GM18505 (cell line): Measurements from ENCODE around the gene GIPC3.
"Not testable (repeated sequence)": the region's sequence is repeated elsewhere in the genome, so short reads cannot be mapped to it uniquely, and the experiment has no call there.

Source experiments
- ATAC-seq: cut with Tn5 transposase; IDR thresholded peaks from one replicate; pipeline ENCODE4 v1.9.1; 2021; ENCODE audit not compliant: unreplicated experiment
- POLR2A ChIP-seq: IDR thresholded peaks from 4 replicates; pipeline ENCODE4 v1.6.1; 2011; ENCODE audit warnings: borderline replicate concordance; ENCODE audit not compliant: insufficient read depth, insufficient read length; ENCODE audit errors: extremely low read depth

The GIPC3 gene

DNA sequence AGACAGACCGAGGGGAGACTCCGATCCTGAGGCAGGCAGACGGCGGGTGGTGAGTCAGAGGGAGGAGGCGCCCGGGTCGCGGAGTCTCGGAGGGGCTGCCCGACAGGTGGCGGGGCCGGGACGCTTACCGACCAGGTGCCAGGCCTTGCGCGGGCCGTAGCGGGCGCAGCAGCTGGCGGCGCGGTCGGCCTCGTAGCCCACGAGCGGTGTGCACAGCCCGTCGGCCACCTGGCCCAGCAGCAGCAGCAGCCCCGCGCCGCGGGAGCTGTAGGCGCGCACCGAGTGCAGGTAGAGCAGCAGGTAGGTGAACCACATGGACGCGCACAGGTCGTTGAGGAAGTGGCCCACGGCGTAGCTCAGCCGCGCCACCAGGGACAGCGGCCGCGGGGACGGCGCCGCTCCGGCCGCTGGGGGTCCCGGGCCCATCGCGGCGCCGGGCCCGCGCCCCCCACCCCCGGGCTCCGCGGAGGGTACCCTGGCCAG is 28.3 kb upstream of the GIPC3 start:
- no peak for TF ChIP-seq POLR2A

DNA sequence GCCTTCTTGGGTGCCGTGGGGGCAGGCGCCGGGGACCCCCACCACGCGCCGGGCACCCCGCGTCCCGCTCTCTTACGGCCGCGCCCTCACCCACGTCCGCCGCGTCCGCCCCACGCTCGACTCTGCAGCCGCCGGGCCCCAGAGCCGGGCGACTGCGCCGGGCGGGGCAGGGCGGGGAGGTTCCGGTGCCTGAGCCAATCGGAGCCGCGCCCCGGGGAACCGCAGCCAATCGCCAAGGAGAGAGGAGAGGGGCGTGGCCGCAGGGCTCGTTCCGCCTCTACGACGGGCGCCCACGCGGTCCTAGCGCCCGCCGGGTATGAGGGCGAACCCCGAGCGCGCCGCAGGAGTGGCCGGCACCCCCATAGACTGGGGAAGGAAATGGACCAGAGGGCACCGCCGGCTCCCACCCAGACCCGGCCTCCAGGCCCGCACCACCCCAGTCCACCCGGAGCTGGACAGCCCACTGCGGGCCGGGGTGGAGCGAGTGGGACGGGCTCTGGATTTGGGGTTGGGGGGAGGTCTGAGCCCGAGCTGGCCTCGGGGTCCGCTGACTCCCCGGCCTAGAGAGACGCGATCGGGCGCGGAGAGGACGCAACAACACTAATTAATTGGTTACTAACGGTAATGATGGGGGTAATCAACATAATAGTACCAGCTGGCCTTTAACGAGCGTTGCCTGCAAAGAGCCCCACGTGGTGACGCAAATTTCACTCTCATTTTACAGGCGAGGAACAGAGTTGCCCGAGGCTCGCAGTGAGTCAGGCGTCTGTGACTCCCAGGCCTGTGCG is 27.6 kb upstream of the GIPC3 start, which contains the start of gene MFSD12:
TSS of gene MFSD12 (minus strand) at position 126 of the 788 bp plus-strand sequence. CDS start 183 bp downstream, outside the sequence.
- peak; percentile 68 for ATAC-seq
- TF ChIP-seq POLR2A, result peak; percentile 80

More for the DNA sequence above, 28.3 kb upstream of the GIPC3 start:
- ATAC-seq, result peak; percentile 31

DNA sequence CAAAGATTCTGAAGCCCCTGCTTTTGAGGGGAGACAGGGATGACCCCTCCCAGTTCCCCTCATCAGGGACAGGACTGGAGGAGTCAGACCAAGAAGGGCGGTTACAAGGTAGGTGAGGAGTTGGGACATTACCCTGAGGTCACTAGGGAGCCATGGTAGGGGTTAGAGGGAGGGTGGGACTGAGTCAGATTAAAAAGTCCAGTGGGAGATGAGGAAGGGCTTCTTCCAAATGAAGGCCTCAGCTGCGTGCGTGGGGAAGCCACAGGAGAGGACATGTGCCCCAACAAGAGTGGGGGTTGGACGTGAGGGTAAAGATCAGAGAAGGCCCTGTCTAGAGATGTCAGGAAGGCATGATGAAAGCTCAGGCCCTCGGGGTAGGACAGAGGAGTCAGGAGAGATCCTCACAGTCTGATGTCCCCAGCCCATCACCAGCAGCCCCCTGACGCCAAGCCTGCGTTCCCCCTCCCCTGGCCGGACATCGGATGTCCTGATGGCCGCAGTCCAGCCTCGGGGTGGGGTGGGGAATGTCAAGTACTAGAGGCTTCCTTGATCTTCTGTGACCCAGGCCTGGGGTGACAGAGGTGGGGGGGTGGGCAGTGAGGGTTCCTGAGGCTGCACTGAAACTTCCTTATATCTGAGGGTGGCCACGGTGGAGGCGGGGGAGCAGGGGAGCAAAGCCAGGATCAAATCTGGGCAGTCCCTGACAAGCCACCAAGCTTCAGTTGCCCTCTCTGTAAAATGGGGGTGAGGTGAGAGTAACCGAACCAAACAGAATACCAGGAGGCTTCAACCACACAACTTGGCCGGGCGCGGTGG is 21.4 kb upstream of the GIPC3 start:
- ATAC-seq, result no peak
- no peak for TF ChIP-seq POLR2A

DNA sequence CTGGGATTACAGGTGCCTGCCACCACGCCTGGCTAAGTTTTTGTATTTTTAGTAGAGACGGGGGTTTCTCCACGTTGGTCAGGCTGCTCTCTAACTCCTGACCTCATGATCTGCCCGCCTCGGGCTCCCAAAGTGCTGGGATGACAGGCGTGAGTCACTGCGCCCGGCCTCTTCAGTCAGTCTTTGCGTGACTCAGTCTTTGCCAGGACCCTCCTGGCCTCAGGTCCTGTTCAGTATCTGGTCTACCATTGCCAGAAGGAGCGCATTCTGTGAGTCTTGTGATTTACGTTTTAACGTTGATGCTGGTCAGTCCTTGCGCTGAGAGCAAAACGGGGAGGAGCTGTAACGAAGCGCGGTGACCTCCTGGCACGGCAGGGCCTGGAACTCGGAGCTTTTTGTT is 20.1 kb upstream of the GIPC3 start:
- no peak for ATAC-seq
- no peak for TF ChIP-seq POLR2A

DNA sequence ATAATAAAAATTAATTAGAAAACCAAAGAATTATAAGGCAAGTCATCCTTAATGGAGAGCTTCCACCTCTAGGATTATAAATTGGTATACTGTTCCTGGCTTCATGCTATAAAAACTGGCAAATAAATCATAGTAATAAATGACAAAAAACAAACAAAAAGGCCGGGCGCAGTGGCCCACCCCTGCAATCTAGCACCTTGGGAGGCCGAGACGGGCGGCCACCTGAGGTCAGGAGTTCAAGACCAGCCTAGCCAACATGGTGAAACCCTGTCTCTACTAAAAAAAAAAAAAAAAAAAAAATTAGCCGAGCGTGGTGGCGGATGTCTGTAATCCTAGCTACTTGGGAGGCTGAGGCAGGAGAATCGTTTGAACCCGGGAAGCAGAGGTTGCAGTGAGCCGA is 15.2 kb upstream of the GIPC3 start:
- ATAC-seq, result not testable (repeated sequence)

DNA sequence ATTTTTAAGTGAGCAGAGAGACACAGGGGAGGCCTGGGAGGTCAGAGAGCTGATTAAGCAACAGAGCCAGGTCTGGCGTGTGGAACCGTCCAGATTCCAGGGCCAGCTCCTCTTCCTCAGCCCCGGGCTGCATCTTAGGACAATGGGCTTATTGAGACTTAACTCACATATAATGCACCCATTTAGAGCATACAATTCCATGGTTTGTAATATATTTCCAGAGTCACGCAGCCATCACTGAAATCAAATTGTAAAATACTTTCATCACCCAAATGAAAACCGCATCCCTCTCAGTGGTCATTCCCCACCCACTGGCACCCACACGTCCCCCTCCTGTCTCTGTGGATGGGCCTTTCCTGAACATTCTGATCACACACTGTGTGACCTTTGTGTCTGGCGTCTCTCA is 14.7 kb upstream of the GIPC3 start:
- TF ChIP-seq POLR2A, result no peak
- ATAC-seq, result no peak

DNA sequence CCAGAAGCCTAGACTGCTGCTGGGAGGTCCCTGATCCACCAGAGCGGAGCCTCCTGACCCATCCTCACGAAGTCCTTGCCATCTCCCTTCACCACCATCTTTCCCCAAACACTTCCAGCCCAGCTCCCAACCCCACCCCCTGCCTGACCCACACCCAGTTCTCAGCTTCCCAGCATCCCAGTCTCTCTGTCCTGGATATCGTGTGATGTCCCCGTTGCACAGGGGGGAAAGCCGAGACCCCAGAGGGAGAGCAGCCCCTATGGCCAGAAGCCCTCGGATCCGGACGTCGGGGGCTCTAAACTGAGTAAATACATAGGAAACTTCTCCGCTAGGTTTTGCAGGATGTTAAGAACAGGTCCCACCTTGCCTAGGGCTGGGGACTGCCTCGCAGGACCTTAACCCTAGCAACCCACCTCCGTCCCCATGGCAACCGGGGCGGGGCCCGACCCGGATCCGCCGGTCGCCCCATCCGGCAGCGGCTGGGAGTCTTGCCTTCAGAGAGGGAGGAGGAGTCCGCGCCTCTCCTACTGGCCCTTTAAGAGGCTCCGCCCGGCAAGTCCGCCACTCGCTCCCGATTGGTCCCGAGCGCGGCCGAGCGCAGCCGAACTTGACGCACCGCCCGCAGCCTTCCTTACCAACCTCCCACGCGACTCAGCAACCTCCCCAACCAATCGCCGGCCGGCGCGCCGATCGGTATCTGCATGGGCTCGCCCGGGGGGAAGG is 13.0 kb upstream of the GIPC3 start:
- TF ChIP-seq POLR2A, result no peak
- ATAC-seq, result peak; percentile 84

DNA sequence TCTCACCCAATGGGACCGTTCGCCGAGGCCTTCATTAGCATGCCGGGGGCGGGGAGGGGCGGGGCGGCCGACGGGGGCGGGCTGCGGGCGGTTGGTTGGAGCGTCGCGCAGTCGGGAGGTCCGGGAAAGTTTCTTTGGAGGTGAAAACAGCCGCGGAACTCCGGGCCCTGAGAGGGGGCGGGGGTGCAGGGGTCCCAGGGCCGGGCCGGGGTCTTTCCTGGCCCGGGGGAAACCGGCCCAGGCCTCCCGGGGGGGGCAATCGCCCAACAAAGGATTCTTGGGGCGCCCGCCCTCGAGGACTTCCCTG is 12.5 kb upstream of the GIPC3 start, which contains the start of gene HMG20B:
TSS of gene HMG20B (plus strand) at position 90 of the 307 bp plus-strand sequence. CDS start 366 bp downstream, outside the sequence.
- TF ChIP-seq POLR2A, result no peak
- ATAC-seq, result no peak

DNA sequence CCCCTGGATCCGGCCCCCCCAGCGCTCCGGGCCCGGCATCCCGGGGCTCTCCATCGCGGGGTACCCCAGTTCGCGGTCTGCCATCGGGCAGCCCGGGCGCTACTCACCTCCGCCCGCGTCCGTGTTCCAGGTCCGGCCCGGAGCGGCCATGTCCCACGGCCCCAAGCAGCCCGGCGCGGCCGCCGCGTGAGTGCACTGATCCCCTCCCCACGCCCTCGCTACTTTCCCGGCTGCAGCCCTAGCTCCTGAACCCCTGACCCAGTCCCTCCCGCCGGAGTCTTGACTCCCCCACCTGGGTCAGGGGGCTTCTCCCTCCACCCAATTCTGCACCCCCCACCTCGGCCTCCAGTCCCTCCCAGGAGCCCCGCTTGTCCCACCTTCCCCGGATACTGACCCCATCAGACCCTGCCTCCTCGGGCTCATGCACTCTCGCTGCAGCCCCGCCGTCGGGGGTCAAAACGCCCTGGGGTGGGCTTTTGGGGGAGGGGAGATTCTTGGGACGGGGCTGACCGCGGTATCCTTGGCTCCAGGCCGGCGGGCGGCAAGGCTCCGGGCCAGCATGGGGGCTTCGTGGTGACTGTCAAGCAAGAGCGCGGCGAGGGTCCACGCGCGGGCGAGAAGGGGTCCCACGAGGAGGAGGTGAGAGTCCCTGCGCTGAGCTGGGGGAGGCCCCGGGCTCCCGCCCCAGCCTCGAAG is 12.0 kb upstream of the GIPC3 start:
- ATAC-seq, result peak; percentile 9
- TF ChIP-seq POLR2A, result no peak

DNA sequence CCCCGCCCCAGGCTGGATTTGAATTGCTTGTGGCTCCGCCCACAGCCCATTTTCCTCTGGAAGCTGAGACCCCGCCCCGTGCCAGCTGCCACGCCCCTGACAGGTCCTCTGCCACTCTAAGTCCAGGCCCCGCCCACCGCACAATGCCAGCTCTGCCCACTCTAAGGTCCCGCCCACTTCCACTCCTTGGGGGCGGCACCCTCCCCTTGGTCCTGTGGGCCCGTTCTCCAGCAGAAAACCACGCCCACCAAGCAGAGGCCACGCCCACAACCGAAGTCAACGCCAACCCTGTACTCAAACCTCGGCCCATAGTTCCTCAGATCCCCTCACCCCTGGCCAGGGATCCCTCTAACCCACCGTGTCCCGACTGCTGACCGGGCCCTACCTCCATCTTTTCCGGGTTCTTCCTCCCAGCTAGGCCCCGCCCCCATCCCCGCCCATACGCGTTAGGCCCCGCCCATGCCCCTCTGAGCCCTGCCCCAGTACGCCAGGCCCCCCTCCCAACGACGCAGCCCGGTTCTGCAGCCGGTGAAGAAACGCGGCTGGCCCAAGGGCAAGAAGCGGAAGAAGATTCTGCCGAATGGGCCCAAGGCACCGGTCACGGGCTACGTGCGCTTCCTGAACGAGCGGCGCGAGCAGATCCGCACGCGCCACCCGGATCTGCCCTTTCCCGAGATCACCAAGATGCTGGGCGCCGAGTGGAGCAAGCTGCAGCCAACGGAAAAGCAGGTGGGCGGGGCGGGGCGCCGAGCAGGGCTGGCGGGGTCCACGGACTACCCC is 11.2 kb upstream of the GIPC3 start:
- TF ChIP-seq POLR2A, result no peak
- ATAC-seq, result peak; percentile 36

DNA sequence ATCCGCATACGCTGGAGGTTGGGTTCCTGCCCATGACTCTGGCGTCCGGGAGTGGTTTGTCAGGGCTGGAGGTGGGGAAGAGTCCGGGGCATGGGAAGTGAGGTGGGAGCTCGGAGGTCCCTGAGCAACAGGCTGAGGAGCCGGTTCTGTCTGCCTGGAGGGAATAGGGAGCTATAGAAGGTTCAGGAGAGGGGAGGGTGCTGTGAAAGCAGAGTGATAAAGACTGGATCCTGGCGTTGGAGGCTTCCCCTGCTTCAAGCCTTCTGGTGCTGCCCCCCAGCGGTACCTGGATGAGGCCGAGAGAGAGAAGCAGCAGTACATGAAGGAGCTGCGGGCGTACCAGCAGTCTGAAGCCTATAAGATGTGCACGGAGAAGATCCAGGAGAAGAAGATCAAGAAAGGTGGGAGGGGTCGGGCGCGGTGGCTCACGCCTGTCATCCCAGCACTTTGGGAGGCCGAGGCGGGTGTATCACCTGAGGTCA is 10.0 kb upstream of the GIPC3 start:
- no peak for ATAC-seq

More for the DNA sequence above, 10.0 kb upstream of the GIPC3 start:
- no peak for TF ChIP-seq POLR2A
